ENCODE results near the gene PHF2. TPM values are rescaled to one million over a fixed set of nuclear protein-coding genes. Genes with fewer than 3 reads are reported as not detected.

Gene PHF2
- total and polyA plus RNA-seq, 2 of the 8 experiments (the other 6 are each of a cell fraction or from before 2014, with no cell fraction given): 3.4 to 9.4 TPM

DNA sequence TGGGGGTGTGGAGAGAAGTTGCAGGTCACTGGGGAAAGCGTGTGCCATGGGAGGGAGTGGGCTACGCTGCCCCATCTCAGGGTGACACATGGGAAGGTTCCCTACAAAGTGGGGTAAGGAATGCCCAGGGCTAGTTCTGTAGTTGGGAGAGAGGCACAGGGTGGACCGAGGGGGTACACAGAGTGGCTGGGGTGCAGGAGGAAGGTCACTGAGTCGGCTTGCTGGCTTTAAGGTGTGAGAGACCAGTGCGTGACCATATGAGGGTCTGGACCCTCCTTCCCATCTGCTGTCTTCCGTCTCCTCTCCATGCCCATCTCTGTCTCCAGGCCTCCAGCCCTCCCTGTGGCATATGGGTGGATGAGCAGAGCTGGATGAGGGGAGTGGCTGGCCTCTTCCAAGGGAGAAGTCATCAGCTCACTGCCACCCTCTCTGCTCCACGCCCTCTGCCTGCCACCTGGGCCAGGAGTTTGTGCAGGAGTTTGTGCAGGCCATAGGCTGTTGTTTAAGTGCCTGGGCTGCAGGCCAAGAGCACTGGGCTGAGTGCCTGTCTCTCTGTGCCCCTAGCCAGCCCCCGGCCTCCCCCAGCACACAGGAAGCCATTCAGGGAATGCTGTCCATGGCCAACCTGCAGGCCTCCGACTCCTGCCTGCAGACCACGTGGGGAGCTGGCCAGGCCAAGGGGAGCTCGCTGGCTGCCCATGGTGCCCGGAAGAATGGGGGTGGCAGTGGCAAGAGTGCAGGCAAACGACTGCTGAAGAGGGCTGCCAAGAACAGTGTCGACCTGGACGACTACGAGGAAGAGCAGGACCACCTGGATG lies 96.8 kb downstream of the PHF2 start (continued):
- TF ChIP-seq RNF2 (IDR thresholded peaks at IDR 0.05; ENCODE audit: borderline replicate concordance, low read depth, low read length, missing control alignments, poor library complexity, severe bottlenecking): no peak
- TF ChIP-seq RFX5 (IDR thresholded peaks at IDR 0.05; ENCODE audit: borderline replicate concordance, low read depth, low read length): no peak
- no peak for TF ChIP-seq NANOG (IDR thresholded peaks at IDR 0.05; ENCODE audit: insufficient read depth, low read depth, low read length, poor library complexity, severe bottlenecking)

Data from H1 (cell line).